Sigmoid colon (tissue), 4 donors: ENCODE results near the gene ZFAND3.

Source experiments
- EP300 ChIP-seq, 4 donors: sonication (generic); formaldehyde crosslinking; IDR thresholded peaks; one replicate each; pipeline ENCODE4 v1.6.1; 2017; ENCODE audit warnings: antibody characterized with exemption in 4 of 4
- POLR2A ChIP-seq, 2 donors: fragments of 450-650 bp; IDR thresholded peaks; one replicate each; pipeline ENCODE4 v1.6.1; 2016; ENCODE audit warnings: antibody characterized with exemption in 2 of 2, mild to moderate bottlenecking in 2 of 2, moderate library complexity in 2 of 2
- POLR2AphosphoS5 ChIP-seq, 4 donors: sonication (generic); formaldehyde crosslinking; IDR thresholded peaks; one replicate each; pipeline ENCODE4 v1.6.1; 2017; ENCODE audit warnings: antibody characterized with exemption in 4 of 4
- TF ChIP-seq, protein P1 (sequence below), 4 experiments: fragments of 450-650 bp in 3 of 4; fragments of 200-600 bp in 1 of 4; IDR thresholded peaks; one replicate each; pipeline ENCODE4 v1.5.1; 2016 to 2019; ENCODE audit warnings: antibody characterized with exemption in 4 of 4, mild to moderate bottlenecking in 3 of 4, moderate library complexity in 2 of 4

- TF ChIP-seq POLR2AphosphoS5 (IDR thresholded peaks at IDR 0.05) (no peak), POLR2A (IDR thresholded peaks at IDR 0.05) (no peak), EP300 (IDR thresholded peaks at IDR 0.05) (no peak)
- TF ChIP-seq, protein P1, sequence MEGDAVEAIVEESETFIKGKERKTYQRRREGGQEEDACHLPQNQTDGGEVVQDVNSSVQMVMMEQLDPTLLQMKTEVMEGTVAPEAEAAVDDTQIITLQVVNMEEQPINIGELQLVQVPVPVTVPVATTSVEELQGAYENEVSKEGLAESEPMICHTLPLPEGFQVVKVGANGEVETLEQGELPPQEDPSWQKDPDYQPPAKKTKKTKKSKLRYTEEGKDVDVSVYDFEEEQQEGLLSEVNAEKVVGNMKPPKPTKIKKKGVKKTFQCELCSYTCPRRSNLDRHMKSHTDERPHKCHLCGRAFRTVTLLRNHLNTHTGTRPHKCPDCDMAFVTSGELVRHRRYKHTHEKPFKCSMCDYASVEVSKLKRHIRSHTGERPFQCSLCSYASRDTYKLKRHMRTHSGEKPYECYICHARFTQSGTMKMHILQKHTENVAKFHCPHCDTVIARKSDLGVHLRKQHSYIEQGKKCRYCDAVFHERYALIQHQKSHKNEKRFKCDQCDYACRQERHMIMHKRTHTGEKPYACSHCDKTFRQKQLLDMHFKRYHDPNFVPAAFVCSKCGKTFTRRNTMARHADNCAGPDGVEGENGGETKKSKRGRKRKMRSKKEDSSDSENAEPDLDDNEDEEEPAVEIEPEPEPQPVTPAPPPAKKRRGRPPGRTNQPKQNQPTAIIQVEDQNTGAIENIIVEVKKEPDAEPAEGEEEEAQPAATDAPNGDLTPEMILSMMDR (IDR thresholded peaks at IDR 0.05), result no peak
Measured at GRCh38 chr6:37954791-37955190, 135.3 kb downstream of the ZFAND3 start.
